NCI-H2029 treated with DMSO at 0.1 percent for 48 hours (cell line): ENCODE data around the gene EDN2.

Experiments
- DNase-seq: peaks from one replicate; lab custom pipeline; 2025; lab: John Stamatoyannopoulos, UW

The EDN2 gene

DNA sequence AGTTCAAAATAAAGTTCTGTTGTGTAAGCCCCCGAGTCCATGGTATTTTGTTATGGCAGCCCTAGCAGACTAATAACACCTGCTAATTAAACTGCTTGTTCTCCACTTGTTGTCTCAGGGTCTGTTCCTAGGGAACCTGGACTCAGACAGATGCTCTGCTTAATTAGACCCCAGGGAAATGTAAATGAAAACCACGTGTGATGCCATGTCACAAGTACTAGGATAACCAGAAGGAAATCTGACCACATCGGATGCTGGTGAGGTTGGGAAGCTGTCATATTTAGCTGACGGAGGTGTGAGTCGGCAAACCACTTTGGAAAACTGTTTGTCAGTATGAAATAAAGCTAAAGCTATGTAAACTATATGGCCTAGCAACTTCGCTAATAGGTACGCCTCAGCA lies 19.6 kb downstream of the EDN2 start:
- no peak for DNase-seq

DNA sequence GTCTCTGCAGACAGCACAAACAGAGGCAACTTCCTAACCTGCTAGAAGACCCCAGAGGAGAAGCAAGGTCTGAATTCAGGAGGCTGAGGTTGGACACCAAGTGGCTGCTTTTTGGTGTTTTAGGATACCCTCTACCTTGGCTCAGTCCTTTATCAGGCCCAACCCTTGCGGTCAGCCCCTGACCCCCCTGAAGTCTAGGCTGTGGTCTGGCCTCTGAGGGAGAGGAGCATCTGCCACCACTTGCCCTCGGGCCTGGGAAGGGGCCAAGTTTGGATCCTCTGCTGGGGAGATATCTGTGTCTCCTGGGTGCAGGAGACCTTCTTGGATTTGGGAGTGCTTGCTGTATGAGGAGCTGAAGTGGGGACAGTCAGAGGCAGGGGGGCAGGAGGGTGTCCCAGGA lies 21.0 kb downstream of the EDN2 start:
- no peak for DNase-seq

DNA sequence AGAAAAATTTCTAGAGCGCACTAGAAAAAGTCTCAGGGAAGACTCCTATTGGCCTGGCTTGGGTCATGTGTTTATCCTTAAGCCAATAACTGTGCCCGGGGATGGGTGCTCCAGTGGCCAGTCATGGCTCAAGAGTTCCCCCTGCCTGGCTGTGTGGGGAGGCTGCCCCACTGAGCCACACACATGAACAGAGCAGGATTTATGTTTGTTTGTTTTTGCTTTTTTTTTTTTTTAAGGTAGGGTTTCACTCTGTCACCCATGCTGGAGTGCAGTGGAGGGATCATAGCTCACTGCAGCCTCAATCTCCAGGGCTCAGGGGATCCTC lies 21.8 kb downstream of the EDN2 start:
- no peak for DNase-seq

DNA sequence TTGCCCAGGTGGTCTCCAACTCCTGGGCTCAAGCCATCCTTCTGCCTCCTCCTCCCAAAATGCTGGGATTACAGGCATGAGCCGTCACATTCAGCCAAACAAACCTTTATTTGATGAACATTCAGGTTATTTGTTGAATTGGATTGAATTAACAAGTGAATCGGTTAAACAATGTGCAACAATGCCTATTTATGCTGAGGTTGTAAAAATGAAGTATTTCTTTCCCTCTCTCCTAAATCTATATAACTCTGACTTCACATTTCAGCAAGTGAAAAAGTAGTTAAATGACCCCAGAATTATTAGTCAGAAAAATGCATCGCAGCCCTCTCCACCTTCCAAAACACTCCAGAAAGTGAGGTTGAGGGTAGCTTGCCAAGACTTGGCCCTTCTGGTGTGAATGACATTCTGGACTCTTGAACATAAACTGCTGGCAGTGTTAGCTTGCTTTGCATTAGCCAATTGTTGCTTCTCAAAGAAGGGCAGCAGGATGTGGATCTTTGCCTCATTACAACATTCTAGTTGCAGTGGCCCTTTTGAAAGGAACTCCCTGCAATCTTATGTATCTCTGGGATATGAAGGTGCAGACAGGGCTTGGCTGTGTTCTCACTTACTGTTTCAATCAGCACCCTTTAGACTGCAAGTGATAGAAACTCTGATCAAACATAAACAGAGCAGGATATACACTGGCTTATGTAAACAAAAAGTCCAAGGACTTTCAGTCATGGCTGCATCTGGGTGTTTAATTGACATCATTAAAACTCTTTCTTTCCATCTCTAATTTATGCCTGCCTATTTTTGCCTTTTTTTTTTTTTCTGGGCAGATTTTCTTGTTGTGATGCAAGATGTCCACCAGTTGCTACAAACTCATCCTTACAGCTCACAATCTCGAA lies 22.4 kb downstream of the EDN2 start:
- peak; percentile 96 for DNase-seq

DNA sequence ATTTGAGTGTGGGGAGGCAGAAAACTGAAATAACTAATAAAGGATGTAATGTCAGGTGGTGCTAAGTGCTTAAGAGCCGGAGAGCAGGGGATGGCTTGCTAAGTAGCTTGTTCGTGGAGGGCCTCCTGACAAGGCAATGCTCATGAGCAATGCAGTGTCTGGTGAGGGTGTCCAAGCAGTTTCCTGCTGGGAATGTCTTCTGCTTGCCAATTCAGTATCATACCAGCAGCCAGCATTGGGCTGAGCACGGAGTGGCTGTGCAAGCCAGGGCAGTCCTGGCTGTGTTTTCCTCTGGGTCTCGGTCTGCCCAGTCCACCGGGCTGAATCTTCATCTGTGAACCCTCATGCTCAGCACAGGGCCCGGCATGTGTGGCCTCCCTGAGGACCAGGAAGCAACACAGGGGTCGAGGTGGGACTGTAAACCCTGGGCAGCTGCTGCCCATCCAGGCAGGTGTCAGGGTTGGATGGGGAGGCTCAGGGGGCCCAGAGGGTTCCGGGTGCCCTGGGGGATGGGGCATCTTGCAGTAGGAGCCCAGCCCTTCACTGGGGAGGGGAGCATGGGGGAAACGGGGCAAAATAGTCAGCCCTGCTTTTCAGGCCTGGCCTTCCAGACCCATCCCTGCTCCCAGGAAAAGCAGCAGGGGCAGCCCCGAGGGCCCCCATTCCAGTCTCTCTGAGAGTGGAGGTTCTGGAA lies 27.5 kb downstream of the EDN2 start:
- no peak for DNase-seq

DNA sequence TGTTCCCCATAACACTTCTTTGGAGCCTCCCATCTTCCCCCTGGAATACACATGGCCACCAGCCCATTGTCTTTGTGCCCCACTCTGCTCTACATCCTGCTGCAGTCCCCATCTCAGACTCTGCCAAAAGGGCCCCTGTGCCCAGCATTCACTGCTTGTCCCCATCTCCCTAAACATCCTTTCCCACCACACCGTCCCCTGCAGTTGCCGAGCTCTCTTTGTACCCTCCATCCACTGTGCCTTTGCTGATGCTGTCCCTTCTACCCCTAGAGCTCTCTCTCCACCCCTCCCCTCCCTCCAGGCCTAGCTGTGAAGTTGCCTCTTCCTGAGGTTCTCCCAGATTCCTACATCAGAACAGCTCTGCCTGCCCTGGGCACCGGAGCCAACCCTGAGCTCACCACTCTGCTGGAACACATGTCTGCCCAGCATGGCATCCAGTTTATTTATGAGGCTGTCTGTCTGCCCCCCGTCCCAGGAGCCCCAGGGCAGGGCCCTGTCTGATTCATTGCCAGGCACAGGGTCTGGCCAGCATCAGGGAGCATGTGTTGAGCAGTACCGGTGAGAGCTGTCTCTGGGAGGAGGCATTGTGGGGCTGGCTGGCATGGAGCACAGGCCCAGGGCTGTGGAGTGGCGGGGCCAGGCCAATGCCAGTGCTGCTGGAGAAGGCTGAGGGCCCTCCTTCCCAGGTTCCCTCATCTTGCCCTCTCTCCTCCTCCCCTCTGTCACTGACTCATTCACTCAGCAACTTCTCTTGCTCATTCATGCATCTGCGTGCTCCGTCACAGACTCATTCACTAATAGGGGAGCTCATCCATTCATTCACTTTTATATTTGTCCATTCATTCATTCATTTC lies 28.8 kb downstream of the EDN2 start:
- no peak for DNase-seq

DNA sequence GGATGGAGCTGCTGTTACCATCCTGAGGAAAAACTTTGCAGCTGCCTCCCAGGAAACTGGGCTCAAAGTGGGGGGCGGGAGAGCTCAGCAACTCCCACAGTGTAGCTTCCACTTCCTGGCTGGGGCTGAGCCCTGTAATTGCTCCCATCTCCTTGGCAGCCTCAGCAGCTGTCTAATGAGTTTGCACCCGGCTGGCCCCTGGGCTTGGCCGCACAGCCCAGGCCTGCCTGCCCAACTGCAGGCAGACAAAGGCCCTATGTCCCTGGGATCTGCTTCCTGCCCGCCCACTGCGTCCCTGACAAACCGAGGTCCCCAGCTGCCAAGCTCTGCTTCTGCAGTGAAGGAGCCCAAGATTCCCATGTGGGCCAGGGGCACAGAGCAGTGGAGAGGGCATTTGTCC lies 30.1 kb downstream of the EDN2 start:
- no peak for DNase-seq

DNA sequence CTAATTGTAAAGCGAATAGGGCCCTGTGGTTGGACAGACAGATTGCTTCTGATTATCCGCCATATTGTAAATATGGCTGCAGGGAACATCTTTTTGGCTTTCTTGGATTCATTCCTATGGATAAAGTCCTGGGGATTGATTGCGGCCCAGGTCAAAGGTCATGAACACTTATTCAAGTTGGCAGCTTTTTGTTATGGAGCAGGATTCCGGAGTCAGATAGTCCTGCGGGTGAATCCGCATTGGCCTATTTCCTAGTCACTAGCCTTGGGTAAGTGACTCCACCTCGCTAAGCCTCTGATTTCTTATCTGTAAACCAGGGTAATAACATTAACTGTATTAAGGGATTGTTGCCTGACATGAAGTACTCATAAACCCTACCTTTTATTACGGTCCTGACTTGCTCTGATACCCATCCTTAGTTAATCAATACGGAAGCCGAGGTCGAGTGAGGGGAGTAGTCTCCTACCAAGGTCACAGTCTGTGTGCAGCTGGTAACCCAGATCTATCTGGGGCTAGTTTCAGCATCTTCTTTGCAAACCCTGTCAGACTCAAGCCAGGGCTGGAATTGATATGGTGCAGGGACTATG lies 31.7 kb downstream of the EDN2 start:
- DNase-seq: no peak

DNA sequence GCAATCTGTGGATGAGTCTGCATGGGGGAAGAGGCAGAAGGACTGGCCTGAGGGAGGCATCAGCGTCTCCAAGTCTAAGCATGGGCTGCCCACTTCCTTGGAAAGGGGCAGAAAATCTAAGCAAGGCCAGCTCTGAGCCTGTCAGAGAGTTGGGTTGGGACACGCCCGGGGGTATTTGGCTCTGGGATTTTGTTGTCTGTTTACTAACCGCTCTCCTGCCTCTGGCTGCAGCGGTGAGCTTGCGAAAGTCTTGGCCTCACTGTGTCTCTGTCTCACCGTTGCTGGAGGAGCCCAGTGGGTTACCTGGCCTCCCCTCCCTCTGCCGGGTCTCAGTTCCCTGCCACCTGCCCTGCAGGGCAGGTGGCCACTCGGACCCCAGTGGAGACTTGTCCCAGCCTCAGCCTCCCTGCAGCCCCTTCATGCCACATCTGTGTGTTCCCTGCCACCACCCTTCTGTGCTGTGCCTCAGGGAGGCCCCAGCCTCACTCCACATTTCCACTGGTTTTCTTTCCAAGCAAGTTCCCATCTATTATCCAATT lies 33.7 kb downstream of the EDN2 start:
- no peak for DNase-seq

DNA sequence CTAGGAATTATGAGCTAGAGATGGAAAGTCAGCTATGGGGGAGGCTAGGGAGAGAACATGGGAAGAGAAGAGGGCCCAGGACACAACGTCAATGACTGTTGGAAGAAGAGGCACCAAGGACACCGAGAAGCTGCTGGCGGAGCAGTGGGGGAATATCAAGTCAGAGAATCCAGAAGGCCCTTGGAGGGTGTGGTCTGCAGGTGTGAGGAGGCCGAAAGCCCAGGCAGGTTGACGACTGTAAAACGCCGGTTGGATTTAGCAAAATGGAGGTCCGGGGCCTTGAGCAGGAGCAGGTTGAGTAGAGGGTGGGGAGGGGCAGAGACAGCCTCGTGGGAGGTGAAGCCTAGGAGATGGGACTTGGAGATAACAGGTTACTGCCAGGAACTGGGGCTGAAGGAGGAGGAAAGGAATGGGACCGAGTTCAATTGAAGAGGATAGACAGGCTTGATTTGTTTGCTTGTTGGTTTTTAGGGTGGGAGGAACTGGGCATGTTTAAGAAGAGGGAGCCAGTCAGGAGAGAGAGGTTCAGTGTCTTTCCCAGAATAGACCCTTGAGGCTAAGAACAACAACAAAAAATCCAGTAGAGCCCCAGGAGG lies 35.1 kb downstream of the EDN2 start:
- no peak for DNase-seq

DNA sequence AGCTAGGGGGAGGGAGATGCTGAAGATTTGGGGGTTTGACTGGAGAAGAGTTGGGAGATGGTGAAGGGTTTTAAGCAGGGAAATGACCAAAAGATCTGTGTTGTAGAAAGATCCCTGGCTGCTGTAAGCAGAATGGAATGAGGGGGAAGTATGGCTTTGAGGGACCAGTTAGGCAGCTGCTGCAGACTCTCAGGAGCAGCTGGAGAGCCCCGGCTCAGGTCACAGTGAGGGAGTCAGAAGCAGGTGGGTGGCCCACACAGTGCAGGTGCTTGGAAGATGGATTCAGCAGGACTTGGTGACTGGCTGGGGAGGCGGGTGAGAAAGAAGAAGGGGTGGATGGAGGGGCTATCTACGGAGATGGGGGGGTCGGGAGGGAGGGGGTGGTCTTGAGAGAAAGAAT lies 35.7 kb downstream of the EDN2 start:
- DNase-seq: no peak

DNA sequence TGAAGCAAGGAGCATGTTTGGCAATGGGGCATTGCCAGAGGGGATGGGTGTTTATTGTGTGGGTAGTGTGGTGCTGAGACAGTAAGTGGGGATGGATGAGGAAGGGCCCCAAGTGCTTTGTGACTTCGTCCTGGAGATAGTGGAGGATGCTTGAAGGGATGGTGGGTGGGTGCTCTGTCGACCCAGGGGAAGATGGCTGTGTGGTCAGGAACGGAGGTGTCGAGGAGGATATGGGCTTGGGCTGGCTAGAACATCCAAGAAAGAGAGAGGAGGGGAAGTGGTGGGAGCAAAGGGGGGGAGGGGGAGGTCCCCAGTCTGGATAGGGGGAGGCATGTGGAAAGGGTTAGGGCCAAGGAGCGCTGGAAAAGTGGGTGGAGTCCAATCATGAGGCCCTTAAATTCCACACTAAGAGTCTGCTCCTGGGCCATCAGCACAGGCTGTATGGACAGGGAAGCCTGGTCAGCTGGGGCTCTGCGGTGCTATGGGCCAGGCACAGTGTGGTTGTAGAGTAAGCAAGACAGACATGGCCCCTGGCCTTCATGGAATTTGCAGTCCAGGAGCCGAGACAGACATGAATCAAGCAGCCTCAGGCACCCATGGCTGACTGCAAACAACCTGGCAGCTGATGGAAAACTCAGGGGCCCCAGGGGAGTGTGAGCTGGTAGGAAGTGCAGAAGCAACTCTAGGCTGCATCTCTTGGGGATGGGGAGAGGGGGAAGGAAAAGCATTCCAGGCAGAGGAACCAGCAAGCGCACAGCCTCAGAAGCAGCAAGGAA lies 36.3 kb downstream of the EDN2 start:
- no peak for DNase-seq

DNA sequence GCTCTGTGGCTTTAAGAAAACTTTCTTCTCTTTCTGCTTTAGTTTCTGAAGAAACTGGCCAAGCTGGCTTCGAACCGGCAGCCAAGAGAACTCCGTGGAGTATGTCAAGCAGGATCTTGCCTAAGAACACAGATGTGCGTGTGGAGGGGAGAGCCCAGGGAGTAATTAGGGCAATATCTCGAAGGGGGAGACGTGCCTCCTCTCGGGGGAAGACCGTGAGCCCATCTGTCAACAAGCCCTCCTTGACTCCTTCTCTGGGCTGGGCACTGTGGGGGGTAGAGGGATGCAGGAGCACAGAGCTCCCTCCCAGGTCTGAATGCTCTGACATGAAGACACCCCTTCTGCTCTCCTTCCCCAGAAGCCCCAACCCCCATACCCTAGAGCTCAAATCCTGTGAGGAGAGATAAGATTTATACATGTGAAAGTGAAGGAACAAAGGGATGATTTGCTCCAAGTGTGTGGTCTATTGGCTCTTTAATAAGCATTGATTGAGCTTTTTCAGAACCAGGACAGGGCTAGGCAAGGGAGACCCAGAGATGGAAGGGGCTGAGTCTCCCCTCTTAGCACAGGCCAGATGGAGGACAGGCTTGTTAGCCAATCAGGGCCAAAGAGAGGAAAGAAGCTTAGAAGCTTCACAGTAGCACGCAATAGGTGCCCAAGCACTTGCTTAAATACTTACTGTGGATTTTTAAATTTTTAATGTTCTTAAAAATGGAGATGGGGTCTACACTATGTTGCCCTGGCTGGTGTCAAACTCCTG lies 37.5 kb downstream of the EDN2 start:
- no peak for DNase-seq

DNA sequence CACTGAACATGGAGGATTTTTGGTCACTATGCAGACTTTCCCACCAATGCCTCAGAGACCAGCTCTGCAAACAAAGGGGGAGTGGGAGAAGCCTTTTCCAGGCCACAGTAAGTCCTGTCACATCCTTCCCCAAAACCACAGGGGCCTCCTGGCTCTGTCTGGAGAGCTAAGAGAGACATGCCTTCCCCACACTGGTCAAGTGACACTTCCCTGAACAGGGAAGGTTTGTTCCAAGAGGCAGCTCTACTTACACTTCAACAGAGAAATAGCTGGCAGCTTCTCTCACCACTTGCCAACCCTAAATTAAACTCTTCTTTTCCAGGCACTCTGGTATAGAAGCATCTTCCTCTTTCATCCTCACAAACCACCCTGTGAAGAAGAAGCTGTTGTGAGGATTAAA lies 39.7 kb downstream of the EDN2 start:
- DNase-seq: no peak

DNA sequence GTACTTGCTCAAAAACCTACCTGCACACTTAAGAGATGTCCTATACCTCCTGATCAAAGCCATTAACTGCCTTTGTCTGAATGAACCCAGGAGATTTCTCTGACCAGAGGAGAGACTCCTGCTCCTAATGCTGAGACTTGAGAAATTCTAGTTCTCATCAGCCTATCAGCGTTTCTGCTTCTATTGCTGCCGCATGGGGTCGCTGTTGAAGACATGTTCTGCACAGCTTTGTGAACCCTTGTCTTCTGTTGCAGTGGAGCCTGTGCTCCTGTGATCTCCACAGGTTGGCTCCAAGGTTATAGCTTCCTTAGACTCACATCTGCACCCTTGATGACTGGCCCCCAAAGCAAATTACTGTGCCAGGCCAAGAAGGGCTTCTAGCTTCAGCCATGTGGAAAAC lies 40.2 kb downstream of the EDN2 start:
- DNase-seq: no peak

DNA sequence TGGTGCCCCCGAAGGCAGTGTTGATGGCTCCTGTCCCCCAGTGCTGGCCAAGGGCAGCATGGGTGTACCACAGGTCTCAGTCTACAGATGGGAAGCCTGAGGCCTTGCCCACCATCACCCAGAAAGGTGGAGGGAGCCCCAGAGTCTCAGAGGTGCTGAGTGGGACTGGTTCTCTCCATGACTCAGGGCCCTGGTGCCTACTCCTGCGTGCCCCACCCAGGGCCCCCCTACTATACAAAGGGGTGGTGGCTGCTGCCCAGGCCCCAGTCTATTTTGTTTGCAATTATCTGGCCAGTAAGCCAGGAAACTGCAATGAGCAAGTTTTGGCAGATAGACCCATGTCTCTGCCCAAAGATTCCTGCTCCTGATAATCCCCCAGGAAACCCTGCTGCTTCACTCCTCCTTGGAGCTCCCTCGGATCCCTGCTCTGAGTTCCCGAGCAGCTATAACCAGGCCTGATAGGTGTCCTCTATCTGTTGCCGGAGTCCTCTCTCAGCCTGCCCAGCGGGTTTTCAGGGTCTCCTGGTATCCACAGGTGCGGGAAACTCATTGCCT lies 41.7 kb downstream of the EDN2 start:
- no peak for DNase-seq

DNA sequence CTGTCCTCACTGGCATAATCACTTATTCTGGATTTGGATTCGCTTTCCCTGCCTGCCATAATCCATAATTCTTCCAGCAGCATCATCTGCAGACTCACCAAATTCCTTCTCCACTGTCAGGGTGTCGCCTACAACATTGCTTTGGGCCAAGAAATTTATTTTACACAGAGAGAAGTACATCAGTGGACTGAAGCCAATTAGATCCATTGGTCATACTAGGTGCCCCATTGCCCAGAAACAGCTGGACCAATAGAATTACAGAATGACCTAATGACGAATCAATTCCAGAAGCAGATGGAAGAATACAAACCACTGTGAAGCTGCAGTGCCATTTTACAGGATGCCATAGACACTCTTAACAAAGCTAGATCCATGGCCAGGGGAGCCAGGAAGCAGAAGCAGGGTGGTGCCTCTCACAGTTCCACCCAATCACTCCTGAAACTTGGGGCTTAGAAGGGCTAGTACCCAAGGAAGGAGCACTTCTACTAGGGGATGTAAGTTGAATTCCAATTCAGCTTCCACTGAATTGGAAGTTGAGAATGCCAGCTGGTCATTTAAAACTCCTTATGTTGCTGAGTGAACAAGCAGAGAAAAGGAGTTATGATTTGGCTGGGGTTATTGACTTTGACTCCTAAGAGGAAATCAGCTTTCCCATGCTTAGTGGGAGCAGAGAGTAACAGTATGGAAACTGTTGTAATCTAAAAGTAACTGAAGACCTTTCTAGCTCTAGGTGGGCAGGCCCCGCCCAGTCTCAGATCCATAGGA lies 44.0 kb downstream of the EDN2 start:
- no peak for DNase-seq

DNA sequence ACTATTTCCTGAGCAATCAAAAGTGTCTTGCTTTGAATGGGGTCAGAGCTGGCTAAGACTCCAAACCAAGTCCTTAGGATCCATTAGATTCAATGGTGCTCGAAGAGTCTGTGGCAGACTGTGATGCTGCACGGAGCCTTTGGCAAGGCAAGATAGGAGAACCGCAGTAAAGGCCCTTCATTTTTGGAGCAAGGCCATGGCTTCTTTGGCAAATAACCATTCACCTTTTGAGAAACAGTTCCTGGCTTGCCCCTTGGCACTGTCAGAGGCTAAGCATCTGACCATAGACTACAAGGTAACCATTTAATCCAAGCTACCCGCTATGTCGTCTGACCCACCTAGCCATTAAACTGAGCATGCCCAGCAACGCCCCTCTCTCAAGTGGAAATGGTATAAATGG lies 45.2 kb downstream of the EDN2 start:
- peak; percentile 99 for DNase-seq

DNA sequence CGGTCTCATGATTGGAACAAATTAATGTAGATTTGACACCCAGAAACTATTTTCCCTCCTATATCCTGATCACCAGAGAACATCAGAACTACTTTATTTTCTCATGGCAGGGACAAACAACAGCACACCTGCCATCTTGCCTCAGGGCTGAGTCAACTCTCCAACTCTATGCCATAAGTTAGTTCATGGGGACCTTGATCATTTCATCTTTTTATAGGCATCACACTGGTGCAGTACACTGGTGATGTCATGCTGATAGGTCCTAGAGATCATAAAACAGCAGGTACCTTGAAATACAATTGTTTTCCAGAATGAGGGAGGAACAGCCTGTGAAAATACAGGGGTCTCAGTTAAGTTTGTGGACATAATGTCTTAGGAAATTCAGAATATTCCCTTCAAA lies 45.8 kb downstream of the EDN2 start:
- DNase-seq: no peak
